ENCODE results near the gene CRIP2.

The CRIP2 gene

GRCh38 chr14:105527826-105528585 is 53.4 kb downstream of the CRIP2 start:
- DNase-seq (ENCODE audit: low read depth) = no peak

DNA sequence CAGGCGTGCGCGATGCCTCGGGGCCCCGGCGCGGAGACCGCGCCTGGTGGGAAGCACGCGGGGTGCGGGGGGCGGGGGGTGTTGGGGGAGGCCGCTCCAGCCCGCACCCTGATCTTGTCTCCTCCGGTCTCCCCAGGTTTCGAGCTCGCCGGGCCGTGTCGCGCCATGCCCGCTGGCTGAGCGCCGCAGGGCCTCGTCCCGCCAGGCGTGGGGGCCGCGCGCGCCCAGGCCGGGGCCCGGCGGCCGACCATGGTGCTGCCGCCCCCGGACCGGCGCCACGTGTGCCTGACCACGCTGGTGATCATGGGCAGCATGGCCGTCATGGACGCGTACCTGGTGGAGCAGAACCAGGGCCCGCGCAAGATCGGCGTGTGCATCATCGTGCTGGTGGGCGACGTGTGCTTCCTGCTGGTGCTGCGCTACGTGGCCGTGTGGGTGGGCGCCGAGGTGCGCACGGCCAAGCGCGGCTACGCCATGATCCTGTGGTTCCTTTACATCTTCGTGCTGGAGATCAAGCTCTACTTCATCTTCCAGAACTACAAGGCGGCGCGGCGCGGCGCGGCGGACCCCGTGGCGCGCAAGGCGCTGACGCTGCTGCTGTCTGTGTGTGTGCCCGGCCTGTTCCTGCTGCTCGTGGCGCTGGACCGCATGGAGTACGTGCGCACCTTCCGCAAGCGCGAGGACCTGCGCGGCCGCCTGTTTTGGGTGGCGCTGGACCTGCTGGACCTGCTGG is 54.1 kb downstream of the CRIP2 start:
- DNase-seq (ENCODE audit: low read depth) = no peak

DNA sequence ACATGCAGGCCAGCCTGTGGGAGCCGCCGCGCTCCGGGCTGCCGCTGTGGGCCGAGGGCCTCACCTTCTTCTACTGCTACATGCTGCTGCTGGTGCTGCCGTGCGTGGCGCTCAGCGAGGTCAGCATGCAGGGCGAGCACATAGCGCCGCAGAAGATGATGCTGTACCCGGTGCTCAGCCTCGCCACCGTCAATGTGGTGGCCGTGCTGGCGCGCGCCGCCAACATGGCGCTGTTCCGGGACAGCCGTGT is 54.6 kb downstream of the CRIP2 start:
- no peak for DNase-seq (ENCODE audit: low read depth)
